Activated naive CD4-positive, alpha-beta T cell treated with Interleukin-2 at 50 U/mL for 16 hours (primary cell): ENCODE results near the gene CRPPA.
A peak's percentile ranks its signal among the peaks of the same experiment; 100 is the strongest.

Source experiments
- DNase-seq: peaks from one replicate; pipeline ENCODE4 v3.0.0-alpha.2; 2020

CRPPA gene

DNA sequence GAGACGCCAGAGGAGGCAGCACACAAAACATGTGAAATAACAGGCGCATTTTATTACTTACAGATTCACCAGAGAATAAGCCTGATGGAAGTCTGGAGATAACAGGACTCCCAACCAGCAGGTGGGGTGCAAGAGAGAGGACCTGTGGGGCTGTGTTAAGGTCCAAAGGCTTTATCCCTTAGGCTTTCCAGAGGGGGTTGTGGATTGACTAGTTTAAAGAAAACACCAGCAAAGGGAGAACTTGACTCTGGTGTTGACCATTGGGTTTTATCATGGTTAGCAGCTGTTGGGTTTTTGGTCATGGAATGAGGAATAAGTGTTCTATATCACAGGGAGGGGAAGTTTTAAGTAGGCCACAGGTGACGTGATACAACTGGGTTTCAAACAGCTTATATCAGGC lies 1.6 kb upstream of the CRPPA start:
- no peak for DNase-seq

DNA sequence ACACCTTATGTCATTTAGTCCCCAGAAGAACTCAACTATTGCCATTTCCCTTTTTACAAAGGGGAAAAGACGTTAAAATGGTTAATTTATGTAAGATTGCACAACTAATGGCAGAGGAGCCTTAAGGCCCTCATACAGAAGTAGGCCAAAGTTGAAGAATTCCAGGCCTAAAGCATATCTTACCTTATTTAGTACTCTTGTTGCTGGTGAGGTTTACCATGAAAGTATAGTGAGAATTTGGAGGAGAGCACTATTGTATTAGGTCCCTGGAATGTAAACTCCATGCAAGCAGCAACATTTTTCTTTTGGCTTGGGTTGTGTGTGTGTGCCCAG lies 731 bp upstream of the CRPPA start:
- no peak for DNase-seq

DNA sequence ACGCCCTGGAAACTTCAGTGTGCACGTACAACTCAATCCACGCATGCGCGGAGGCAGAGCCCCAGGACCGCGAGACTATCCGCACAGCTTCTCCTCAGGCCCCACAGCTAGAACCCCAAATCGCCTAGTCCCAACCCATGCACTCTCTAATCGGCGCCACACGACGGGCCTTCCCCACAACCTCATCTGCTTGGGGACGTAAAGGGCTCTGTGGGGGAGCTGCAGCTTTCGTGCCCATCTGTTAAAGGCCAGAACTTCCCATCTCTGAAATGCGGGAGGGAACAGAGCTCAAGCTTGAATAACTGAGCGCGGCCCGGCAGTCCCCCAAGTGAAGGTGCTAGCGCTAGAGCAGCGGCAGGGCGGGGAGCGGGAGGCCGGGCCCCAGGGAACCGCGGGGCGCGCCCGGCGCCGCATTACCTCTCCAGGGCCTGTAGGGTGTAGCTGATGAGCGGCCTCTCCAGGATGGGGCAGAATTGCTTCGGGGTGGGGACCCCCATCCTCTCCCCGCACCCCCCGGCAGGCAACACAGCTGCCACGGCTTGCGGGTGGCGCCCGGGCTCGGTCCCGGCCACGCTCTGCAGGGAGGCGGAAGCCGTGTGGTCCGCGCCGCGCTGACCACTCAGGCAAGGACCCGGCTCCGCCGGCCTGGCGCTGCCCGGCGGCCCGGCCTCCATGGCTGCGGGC lies 547 bp downstream of the CRPPA start:
- peak; percentile 69 for DNase-seq

DNA sequence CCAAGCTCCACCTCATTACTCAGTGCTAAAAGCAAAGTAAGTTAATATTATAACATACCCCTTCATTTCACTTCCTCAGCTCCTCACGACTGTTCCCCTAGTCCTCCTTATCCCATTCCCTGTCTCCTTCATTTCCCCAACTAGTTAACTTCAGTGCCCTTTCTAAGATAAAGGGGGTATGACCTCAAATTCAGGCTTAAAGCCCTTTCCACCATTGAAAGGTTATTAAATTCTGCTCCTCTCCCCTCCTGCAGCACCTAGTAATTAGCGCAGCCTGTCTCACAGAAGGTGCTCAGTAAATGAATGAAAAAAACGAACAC lies 1.0 kb downstream of the CRPPA start:
- no peak for DNase-seq

DNA sequence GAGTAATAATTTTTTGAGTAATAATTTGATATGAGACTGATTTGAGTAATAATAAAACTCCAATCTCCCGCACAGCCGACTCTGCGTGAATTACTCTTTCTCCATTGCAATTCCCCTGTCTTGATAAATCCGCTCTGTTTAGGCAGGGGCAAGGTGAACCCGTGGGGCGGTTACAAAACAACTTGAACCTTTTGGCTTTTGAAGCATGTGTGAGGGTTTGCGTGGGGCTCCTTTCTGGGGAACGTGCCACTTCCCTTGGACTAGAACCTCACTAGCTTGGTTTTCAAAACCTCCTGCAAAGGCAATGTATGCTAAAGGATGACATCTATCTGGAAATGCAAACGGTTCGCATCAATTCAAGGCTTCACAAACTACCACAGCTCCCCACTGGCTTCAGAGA lies 1.5 kb downstream of the CRPPA start:
- no peak for DNase-seq

DNA sequence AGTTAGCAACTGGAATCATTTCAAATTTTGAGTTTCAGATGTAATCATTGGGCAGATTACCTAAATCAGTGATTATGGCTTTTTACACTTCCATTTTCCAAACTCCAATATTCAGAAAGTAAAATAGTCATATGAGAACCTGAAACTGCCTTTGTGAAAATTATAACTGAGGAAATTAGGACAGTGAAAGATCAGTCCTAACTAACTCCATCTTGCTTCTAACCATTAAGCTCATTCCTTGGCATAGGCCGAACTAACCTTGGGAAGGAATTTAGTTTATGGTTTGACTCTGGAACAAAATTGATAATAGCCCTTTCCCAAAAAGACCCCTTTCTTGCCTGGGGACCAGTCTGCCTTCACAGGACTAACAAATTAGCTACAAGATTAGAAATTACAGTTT lies 2.2 kb downstream of the CRPPA start:
- no peak for DNase-seq

DNA sequence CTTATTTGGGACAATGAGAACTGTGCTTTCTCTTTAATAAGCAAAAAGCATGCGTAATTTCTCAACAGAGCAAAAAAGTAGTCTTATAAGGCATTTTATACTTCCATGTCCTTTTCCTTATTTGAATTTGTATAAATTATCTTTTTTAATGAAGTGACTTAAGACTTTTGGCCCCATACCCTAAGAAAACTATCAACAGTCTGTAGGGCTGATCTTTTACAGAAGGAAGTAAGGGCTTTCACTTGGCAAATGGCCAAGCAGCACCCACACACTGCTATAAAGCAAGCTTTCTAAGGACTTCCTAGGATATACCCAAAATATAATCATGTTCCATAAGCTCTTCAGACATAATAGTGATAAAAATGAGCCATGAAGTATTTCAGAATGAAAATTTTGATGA lies 3.4 kb downstream of the CRPPA start:
- no peak for DNase-seq

DNA sequence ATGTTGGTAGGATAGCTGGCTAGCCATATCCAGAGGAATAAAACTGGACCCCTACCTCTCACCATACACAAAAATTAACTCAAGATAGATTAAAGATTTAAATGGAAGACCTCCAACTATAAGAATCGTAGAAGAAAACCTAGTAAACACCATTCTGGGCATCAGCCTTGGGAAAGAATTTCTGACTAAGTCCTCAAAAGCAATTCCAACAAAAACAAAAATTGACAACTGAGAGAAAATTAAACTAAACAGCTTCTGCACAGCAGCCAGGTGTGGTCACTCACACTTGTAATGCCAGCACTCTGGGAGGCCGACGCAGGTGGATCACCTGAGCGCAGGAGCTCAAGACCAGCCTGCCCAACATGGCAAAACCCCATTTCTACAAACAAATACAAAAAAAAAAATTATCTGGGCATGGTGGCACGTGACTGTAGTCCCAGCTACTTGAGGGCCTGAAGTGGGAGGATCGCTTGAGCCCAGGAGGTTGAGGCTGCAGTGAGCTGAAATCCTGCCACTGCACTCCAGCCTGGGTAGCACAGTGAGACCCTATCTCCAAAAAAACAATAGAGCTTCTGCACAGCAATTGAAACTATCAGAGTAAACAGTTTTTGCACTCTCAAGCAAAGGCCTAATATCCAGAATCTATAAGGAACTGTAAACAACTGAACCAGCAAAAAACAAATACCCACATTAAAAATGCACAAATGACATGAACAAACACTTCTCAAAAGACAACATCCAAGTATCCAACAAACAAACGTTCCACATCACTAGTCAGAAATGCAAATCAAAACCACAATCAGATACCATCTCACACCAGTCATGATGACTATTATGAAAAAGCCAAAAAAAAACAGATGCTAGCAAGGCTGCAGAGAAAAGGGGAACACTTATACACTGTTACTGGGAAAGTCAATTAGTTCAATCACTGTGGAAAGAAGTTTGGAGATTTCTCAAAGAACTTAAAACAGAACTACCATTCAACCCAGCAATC lies 4.8 kb downstream of the CRPPA start:
- DNase-seq = no peak

DNA sequence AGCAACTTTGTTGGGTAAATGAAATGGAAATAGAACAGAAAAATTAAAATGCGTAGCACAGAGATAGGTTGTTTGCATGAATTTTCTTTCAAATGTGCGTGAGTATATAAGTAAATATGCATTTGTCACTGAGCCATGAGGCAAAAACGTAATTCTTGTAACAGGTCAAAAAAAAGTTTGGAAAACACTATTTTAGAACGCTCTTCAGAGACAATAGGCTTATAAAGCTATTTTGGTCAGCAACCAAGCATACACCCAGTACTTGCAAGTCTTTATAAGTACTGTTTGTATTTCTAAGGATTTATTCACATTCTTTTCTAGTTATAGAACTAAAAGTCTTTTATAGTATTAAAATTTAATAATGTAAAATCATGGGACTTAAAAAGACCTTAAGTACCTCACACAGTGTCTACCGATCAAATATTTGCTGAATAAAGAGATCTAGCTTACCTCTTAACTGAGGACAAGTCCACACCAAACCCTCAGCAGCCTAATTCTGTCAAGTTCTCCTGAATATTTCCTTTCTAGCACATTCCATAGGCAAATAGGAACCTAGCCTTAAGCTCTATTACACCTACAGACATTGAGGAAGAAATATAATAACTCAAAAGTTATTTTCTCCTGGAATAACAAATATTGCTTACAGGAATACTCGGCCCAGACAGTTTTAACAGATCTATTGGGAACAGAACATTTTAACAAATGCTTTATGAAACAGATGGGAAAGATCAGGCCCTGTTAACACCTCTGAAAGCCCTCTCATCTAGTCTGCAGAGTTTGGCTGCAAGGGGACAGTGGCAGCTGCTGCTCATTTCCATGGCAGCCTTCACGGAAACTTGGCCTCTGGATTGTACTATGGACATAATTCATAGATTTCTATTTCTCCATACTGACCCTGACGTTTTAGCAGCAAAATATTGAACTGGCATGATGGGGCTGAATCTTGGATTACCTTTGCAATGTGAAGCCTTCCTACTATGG lies 8.8 kb downstream of the CRPPA start:
- no peak for DNase-seq

DNA sequence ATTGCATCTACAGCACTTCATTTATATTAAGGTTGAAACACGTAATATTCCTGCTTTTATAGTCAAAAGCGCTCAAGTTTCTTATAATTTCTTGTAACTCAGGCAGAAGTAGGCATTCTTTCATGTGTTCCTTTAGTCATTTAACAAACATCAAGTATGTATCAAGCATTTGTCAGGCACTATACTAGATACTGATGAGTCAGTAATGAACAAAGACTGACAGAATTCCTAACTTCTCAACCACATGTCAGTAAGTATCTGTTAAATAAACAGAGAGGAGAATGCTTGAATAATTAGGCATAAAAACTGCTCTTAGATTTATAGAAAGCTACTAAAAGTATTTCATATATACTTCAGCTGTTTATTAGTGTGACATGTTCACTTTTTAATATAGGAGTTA lies 9.9 kb downstream of the CRPPA start:
- DNase-seq = no peak

DNA sequence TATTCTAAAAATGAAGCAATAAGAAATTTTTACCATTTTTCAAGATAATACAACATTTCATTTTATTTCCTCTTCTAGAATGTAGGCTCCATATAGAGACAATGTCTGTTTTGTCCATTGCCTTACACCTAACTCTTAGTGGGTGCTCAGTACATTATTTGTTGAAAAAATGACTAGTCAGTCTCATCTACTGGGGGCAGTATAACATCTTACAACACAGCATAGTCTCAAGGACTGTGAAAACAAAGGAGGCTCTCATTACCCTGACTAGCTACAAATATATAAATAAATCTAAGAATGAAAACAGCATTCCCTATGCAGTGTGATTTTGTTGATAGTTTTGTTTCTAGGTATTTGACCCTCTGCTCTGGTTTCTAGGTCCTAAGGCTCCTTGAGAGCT lies 11.6 kb downstream of the CRPPA start:
- no peak for DNase-seq

DNA sequence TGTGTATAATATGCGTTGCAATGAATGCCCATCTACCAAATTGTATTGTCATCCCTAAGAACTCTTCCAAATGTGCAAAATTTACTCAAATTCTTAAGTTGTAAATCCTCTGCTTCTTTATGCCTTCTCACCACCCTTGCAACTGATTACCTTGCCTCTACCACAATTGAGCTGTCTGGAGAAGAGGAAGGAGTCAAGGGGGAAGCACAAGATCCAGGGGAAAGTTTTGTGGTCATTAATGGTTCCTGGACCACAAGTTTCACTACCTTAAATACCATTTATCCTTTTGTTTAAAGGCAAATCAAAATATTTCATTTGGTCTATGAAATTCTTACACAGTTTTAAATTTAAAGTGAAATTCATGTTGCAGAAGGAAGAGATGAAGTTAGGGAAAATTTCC lies 16.7 kb downstream of the CRPPA start:
- DNase-seq = no peak

DNA sequence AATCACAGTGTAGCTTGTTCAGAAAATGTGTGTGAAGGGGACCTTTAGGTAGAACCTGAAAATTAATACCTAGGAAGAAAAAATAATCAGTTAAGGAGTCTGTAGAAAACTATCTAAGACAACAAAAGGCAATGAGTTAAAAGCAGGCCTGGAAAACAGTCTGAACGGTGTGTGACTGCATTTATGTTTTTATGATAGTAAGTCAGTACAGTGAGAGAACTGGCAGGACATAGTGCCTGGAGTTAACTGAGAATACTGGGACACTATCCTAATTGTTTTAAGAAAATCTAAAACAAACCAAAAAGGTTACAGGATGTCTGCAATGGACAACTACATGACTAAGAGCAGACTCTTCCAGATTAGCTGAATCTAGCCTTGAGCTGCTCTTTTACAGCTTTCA lies 17.9 kb downstream of the CRPPA start:
- no peak for DNase-seq

DNA sequence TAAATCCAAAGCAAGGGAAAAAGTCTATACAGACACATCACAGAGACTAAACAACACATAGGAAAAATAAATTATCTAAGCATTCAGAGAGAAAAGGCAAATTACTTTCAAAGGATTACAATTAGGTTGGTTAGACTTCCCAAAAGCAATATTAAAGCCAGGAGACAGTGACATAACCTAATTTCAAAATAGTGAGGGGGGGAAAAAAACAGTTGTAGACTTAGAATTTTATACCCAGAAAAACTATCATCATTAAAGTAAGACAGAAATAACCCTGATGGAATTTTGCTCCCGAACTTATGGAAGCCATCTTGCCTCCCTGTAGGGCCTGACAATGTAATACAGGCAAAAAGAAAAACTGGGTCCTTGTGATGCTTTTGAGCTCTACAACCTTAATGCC lies 18.4 kb downstream of the CRPPA start:
- no peak for DNase-seq

DNA sequence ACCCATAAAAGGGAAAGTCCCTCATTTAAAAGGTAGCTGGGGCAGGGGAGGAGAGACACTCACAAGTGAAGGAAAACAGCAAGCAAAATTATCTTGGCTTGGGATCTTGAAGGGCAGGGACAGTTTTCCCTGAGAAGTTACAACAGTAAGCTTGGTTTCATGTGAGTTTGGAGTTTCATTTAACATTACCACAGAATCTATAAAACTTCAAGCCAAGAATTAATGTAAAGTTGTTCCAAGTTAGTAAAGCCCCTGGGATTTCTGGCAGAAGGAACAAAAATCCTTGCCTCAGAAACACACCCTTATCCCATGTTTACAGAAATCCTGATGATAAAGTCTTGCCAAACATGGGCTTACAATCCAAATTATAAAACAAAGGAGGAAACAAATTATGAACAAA lies 19.2 kb downstream of the CRPPA start:
- no peak for DNase-seq

DNA sequence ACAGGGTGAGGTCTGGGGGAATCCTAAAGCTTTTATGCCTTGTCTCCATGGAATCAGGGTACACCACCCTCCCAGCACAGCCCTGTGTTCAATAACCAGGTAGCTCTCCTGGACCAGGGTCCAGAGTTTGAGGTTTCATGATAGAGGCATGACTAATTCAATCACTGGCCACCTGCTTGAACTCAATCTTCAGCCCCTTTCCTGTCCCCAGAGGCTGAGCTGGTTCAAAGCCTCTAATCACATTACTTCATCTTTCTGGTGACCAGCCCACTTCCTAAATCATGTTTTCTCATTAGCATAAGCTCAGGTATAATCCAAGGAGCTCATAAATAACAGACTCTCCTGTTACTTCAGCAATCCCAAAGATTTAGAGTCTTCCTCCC lies 20.5 kb downstream of the CRPPA start:
- no peak for DNase-seq

DNA sequence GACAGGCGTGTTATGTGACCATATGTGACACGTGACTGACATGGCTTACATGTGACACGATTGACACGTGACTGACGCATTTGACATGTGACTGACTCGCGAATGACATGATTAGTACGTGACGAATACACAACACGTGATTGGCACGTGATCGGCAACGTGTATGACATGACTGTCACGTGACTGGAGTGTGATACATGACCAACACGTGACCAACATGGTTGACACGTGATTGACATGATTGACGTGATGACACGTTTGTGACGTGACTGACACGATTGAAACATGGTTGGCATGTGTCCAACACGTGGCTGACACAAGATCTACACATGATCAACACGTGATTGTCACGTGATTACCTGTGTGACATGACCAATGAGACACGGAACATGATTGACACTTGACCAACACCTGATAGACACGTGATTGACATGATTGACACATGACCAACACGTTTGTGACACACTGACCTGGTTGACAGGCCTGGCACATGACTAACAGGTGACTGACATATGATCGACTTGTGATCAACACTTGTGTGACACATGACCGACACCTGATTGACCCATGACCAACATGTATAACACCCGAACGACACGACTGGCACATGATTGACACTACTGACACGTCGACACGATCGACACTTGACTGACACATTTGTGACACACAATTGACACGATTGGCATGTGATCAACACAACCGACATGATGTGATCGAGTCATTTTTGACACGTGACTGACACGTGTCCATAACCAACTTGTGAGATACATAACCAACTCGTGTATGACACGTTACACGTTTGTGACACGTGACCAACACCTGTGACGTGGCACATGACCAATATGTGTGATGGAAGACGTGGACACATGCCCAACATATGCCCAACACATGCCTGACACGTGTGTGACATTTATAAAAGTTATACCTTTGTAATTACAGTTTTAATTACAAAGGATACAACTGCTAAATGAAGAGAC lies 21.1 kb downstream of the CRPPA start:
- DNase-seq = no peak

DNA sequence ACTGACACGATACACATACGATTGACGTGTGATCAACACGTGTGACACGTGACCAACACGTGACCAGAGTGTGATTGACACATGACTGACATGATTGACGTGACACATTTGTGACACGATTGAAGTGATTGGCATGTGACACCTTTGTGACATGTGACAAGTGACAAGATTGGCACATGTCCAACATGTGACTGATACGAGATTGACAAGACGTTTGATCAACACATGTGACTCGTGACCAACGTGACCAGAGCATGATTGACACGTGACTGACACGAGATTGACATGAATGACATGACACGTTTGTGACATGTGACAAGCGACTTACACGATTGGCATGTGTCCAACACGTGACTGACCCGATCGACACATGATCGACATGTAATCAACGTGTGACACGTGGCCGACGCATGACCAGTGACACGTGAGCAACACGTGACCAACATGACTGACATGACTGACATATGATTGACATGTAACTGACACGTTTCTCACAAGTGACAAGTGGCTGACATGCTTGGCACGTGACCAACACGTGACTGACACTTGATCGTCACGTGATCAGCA lies 22.0 kb downstream of the CRPPA start:
- no peak for DNase-seq

DNA sequence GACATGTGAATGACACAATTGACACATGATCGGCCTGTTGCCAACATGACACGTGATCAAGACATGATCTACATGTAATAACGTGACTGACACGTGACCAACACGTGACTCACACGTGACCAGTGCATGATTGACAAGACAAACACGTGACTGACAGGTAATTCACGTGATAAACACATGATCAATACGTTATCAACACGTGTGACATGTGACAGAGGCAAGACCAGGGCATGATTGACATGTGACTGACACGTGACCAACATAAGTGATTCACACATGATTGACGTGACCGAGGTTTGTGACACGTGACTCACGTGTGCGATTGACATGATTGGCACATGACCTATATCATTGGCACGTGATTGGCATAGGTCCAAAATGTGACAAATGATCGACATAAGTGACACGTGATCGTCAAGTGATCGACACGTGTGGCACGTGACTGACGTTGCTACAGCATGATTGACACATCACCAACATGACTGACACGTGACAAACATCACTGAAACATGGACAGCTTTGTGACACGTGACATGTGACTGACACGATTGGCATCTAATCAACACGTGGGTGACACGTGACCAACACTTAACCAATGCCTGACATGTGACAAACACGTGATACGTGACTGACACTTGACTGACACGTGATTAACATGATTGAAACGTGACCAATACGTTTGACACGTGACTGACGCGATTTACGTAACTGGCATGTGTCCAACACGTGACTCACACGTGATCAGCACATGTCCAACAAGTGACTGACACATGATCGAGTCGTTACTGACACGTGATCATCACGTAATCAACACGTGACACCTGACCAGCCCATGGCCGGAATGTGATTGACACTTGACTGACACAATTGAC lies 23.0 kb downstream of the CRPPA start:
- no peak for DNase-seq

DNA sequence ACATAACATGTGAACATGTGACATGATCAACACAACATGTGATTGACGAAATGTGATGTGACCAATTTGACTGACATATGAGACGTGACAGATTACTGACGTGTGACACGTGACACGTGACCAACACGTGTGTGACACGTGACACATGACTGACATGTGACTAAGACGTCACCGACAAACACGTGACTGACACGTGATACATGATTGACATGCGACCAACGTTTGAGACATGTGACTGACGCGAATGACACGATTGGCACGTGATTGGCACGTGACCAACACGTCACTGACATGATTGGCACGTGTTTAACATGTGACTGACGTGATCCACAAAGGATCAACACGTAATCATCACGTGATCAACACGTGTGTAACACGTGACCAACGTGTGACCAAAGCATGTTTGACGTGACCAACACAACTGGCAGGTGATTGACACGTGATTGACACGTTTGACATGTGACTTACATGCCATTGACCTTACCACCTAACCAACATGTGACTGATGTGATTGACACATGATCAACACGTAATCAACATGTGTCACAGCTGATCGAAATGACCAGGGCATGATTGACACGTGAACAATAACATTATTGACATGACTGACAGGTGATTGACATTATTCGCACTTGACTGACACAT lies 23.7 kb downstream of the CRPPA start:
- DNase-seq = no peak
